Ishikawa (cell line): ENCODE results near the gene CHD9.

Experiments
- CEBPB ChIP-seq: IDR thresholded peaks from 2 replicates; pipeline ENCODE4 v1.6.1; 2012
- CREB1 ChIP-seq: IDR thresholded peaks from 2 replicates; pipeline ENCODE4 v1.6.1; 2012; ENCODE audit warnings: low read depth
- EGR1 ChIP-seq: IDR thresholded peaks from 2 replicates; pipeline ENCODE4 v1.6.1; 2012
- EP300 ChIP-seq: IDR thresholded peaks from 2 replicates; pipeline ENCODE4 v1.6.1; 2012; ENCODE audit warnings: borderline replicate concordance
- FOXM1 ChIP-seq: IDR thresholded peaks from 2 replicates; pipeline ENCODE4 v1.6.1; 2012; ENCODE audit warnings: low read depth, borderline replicate concordance
- NFIC ChIP-seq: IDR thresholded peaks from 2 replicates; pipeline ENCODE4 v1.6.1; 2012
- RAD21 ChIP-seq: IDR thresholded peaks from 2 replicates; pipeline ENCODE4 v1.6.1; 2012; ENCODE audit warnings: low read depth
- TAF1 ChIP-seq: IDR thresholded peaks from 2 replicates; pipeline ENCODE4 v1.6.1; 2012; ENCODE audit warnings: low read depth, mild to moderate bottlenecking
- TCF12 ChIP-seq: IDR thresholded peaks from 2 replicates; pipeline ENCODE4 v1.6.1; 2012; ENCODE audit warnings: low read depth
- TEAD4 ChIP-seq: IDR thresholded peaks from 2 replicates; pipeline ENCODE4 v1.6.1; 2012
- YY1 ChIP-seq: IDR thresholded peaks from 2 replicates; pipeline ENCODE4 v1.6.1; 2012; ENCODE audit warnings: low read depth
- ZBTB7A ChIP-seq: IDR thresholded peaks from 2 replicates; pipeline ENCODE4 v1.6.1; 2012; ENCODE audit warnings: low read depth
- TF ChIP-seq, protein P1 (sequence below): IDR thresholded peaks from 2 replicates; pipeline ENCODE4 v1.6.1; 2012
- TF ChIP-seq, protein P2 (sequence below): IDR thresholded peaks from 2 replicates; pipeline ENCODE4 v1.6.1; 2012
- TF ChIP-seq, protein P3 (sequence below): IDR thresholded peaks from 2 replicates; pipeline ENCODE4 v1.6.1; 2012; ENCODE audit warnings: low read depth, mild to moderate bottlenecking

Gene CHD9

GRCh38 chr16:53304334-53304733 is 249.5 kb downstream of the CHD9 start:
- TF ChIP-seq FOXM1: no peak
- TF ChIP-seq TCF12: no peak
- TF ChIP-seq, protein P1, sequence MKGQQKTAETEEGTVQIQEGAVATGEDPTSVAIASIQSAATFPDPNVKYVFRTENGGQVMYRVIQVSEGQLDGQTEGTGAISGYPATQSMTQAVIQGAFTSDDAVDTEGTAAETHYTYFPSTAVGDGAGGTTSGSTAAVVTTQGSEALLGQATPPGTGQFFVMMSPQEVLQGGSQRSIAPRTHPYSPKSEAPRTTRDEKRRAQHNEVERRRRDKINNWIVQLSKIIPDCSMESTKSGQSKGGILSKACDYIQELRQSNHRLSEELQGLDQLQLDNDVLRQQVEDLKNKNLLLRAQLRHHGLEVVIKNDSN: no peak
- no peak for TF ChIP-seq RAD21
- TF ChIP-seq CREB1: no peak

DNA sequence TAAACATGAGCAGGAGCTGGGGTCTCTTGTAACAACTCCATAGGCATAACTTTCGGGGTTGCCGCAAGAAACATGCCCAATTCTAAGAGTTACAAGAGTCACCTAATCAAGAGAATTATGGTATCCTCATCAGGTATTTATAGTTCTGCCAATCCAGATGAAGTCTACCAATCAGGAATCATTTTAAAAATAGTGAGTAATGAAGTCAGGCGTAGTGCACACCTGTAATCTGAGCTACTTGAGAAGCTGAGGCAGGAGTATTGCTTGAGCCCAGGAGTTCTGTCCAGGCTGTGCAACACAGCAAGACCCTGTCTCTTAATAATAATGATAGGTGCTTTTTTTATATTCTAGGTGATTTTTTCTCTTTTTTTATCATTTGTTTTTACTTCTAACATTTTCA is 251.0 kb downstream of the CHD9 start:
- no peak for TF ChIP-seq ZBTB7A

DNA sequence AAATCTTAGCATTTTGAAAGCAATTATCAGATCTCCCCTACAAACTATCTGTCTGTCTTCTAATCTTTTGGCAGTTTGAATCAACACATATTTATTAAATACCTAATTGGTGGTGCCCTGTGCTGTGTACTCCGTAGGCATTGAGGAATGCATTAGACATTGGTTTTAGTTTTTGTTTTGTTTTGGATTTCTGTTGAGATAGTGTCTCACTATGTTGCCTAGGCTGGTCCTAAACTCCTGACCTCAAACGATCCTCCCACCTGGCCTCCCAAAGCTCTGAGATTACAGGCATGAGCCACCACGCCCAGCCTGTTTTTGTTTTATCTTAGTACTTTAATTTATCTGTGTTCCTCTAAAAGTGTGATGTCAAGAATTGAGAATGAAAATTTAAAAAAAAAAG is 254.7 kb downstream of the CHD9 start:
- TF ChIP-seq EGR1: no peak
- TF ChIP-seq ZBTB7A: no peak
- no peak for TF ChIP-seq TCF12

- TF ChIP-seq FOXM1 (no peak), CEBPB (no peak), TEAD4 (no peak), YY1 (no peak)
- TF ChIP-seq, protein P1: no peak
Observed at GRCh38 chr16:53320992-53321391, 266.2 kb downstream of the CHD9 start.

GRCh38 chr16:53323924-53324323 is 269.1 kb downstream of the CHD9 start:
- TF ChIP-seq, protein P2, sequence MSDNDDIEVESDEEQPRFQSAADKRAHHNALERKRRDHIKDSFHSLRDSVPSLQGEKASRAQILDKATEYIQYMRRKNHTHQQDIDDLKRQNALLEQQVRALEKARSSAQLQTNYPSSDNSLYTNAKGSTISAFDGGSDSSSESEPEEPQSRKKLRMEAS: no peak
- no peak for TF ChIP-seq EP300
- no peak for TF ChIP-seq EGR1
- no peak for TF ChIP-seq FOXM1
- no peak for TF ChIP-seq NFIC
- TF ChIP-seq TAF1: no peak
- no peak for TF ChIP-seq RAD21
- no peak for TF ChIP-seq TEAD4
- TF ChIP-seq TCF12: no peak
- TF ChIP-seq, protein P1: no peak
- TF ChIP-seq, protein P3, sequence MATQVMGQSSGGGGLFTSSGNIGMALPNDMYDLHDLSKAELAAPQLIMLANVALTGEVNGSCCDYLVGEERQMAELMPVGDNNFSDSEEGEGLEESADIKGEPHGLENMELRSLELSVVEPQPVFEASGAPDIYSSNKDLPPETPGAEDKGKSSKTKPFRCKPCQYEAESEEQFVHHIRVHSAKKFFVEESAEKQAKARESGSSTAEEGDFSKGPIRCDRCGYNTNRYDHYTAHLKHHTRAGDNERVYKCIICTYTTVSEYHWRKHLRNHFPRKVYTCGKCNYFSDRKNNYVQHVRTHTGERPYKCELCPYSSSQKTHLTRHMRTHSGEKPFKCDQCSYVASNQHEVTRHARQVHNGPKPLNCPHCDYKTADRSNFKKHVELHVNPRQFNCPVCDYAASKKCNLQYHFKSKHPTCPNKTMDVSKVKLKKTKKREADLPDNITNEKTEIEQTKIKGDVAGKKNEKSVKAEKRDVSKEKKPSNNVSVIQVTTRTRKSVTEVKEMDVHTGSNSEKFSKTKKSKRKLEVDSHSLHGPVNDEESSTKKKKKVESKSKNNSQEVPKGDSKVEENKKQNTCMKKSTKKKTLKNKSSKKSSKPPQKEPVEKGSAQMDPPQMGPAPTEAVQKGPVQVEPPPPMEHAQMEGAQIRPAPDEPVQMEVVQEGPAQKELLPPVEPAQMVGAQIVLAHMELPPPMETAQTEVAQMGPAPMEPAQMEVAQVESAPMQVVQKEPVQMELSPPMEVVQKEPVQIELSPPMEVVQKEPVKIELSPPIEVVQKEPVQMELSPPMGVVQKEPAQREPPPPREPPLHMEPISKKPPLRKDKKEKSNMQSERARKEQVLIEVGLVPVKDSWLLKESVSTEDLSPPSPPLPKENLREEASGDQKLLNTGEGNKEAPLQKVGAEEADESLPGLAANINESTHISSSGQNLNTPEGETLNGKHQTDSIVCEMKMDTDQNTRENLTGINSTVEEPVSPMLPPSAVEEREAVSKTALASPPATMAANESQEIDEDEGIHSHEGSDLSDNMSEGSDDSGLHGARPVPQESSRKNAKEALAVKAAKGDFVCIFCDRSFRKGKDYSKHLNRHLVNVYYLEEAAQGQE: no peak
- TF ChIP-seq CREB1: no peak
- no peak for TF ChIP-seq YY1
- TF ChIP-seq CEBPB: no peak
- no peak for TF ChIP-seq ZBTB7A

DNA sequence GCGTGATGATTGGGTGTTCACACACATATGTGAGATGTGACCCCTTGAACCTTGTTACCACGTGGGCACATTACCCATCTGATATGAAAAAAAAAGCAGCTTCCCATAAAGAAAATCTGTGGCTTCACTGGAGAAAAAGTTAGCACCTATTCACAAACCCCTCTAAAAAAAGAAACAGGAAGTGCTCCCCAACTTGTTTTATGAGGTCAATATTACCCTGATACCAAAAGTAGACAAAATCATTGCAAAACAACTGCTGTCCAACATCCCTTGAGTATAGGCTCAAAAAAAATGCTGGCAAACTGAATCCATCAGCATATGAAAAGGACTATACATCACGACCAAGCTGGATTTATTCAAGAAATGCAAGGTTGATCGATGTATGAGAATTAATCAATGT is 279.8 kb downstream of the CHD9 start:
- TF ChIP-seq TAF1 (no peak), CREB1 (no peak), TCF12 (no peak), FOXM1 (no peak), NFIC (no peak), ZBTB7A (no peak), EP300 (no peak), YY1 (no peak), CEBPB (no peak), RAD21 (no peak), EGR1 (no peak)
- TF ChIP-seq, protein P1: no peak
- TF ChIP-seq, protein P2: no peak
- TF ChIP-seq, protein P3: no peak
